Jurkat, Clone E6-1 (cell line): Measurements from ENCODE around the gene CNN3.

Experiments
- DNase-seq: peaks from one replicate; pipeline ENCODE4 v3.0.0-alpha.2; 2011; ENCODE audit warnings: low read depth, low spot score
- H3K4me3 ChIP-seq: 2 replicates; pipeline ENCODE4 v1.5.1; 2011; ENCODE audit warnings: mild to moderate bottlenecking, low read length, control low read depth, moderate library complexity

Gene CNN3

GRCh38 chr1:94871031-94871430, 55.9 kb downstream of the CNN3 start:
- no peak for DNase-seq
- H3K4me3 ChIP-seq = no peak overlapping the region

GRCh38 chr1:94866164-94866807, 60.6 kb downstream of the CNN3 start:
- DNase-seq = no peak

GRCh38 chr1:94865360-94865759, 61.5 kb downstream of the CNN3 start:
- H3K4me3 ChIP-seq = no peak overlapping the region
- DNase-seq = no peak

More at GRCh38 chr1:94866164-94866807, 60.6 kb downstream of the CNN3 start:
- H3K4me3 ChIP-seq = no peak overlapping the region

GRCh38 chr1:94864821-94865220, 62.1 kb downstream of the CNN3 start:
- DNase-seq = no peak
- H3K4me3 ChIP-seq = no peak overlapping the region

- DNase-seq = no peak
Observed at GRCh38 chr1:94863919-94864318, 63.0 kb downstream of the CNN3 start.

GRCh38 chr1:94863297-94863911, 63.5 kb downstream of the CNN3 start:
- DNase-seq = no peak
- H3K4me3 ChIP-seq = no peak overlapping the region

More at GRCh38 chr1:94863919-94864318, 63.0 kb downstream of the CNN3 start:
- H3K4me3 ChIP-seq = no peak overlapping the region

GRCh38 chr1:94862718-94863117, 64.2 kb downstream of the CNN3 start:
- H3K4me3 ChIP-seq = no peak overlapping the region
- no peak for DNase-seq

GRCh38 chr1:94859174-94859573, 67.7 kb downstream of the CNN3 start:
- H3K4me3 ChIP-seq = no peak overlapping the region
- no peak for DNase-seq

GRCh38 chr1:94858276-94858675, 68.6 kb downstream of the CNN3 start:
- DNase-seq = no peak
- H3K4me3 ChIP-seq = no peak overlapping the region

- DNase-seq = no peak
- no peak overlapping the region for H3K4me3 ChIP-seq
Observed at GRCh38 chr1:94856868-94857267, 70.0 kb downstream of the CNN3 start.

GRCh38 chr1:94856004-94856403, 70.9 kb downstream of the CNN3 start:
- DNase-seq = no peak
- H3K4me3 ChIP-seq = no peak overlapping the region

GRCh38 chr1:94855307-94855700, 71.6 kb downstream of the CNN3 start:
- no peak overlapping the region for H3K4me3 ChIP-seq
- no peak for DNase-seq

- DNase-seq = peak; percentile 78
Observed at GRCh38 chr1:94854458-94855306, 72.2 kb downstream of the CNN3 start.

GRCh38 chr1:94852788-94853187, 74.1 kb downstream of the CNN3 start:
- no peak overlapping the region for H3K4me3 ChIP-seq
- DNase-seq = no peak

More at GRCh38 chr1:94854458-94855306, 72.2 kb downstream of the CNN3 start:
- peak overlapping the region; percentile 46 for H3K4me3 ChIP-seq

GRCh38 chr1:94851571-94851970, 75.3 kb downstream of the CNN3 start:
- DNase-seq = no peak

More at GRCh38 chr1:94851571-94851970, 75.3 kb downstream of the CNN3 start:
- H3K4me3 ChIP-seq = no peak overlapping the region
